K562 (cell line): Measurements from ENCODE around the gene RNF32. TPM values are rescaled to one million over a fixed set of nuclear protein-coding genes. Genes with fewer than 3 reads are reported as not detected.

Experiments used
- ATAC-seq: fragments of 200-7000 bp; cut with Tn5 transposase; 3 replicates; pipeline ENCODE4 v1.9.1; 2020; ENCODE audit warnings: moderate library complexity
- BruUV-seq: library from RNA; stranded (reverse); fragments of 400-500 nt; replicated peaks from 2 replicates; lab custom pipeline; 2021; lab: Mats Ljungman, UMichigan
- CTCF ChIA-PET: fragments of 300-600 bp; formaldehyde crosslinking; extraction: SDS; loops from one replicate; lab custom pipeline; 2021; ENCODE audit warnings: low intra/inter-chr PET ratio; lab: Yijun Ruan, JAX
- POLR2A ChIA-PET: fragments of 300-600, 350-650 bp; sonication (Branson Sonifier 250); formaldehyde crosslinking; extraction: SDS; loops from one replicate; lab custom pipeline; 2021; ENCODE audit warnings: antibody characterized with exemption, inconsistent platforms; lab: Yijun Ruan, JAX
- DNase-seq, 4 experiments: peaks; one replicate each; pipeline versions ENCODE4 v3.0.0 to v3.0.0-alpha.2; 2011 to 2018; ENCODE audit warnings: low spot score in 3 of 4, mixed read lengths in 3 of 4; ENCODE audit errors: extremely low read depth in 1 of 4
- FAIRE-seq: peaks from 2 replicates; lab custom pipeline; 2011; peaks lifted over from hg19 to GRCh38; lab: Jason Lieb, UNC
- H2AFZ ChIP-seq: 2 replicates; pipeline ENCODE4 v1.6.0; 2011; ENCODE audit warnings: low read depth, low read length, control low read depth, inconsistent platforms
- H3K27ac ChIP-seq: fragments of 200-600 bp; 3 replicates; pipeline ENCODE4 v1.8.0; 2011; ENCODE audit warnings: low read depth, mild to moderate bottlenecking, control low read depth, inconsistent platforms, low read length, moderate library complexity, mixed read lengths; ENCODE audit errors: extremely low read depth
- H3K27me3 ChIP-seq, 2 experiments: fragments of 300-600 bp in 1 of 2; 2 replicates in 1 of 2; 3 replicates in 1 of 2; pipeline versions ENCODE4 v1.6.0 to v1.8.0; 2011; ENCODE audit warnings: inconsistent platforms in 2 of 2, low read length in 2 of 2, mild to moderate bottlenecking in 1 of 2, mixed read lengths in 1 of 2, moderate library complexity in 1 of 2; ENCODE audit not compliant: control insufficient read depth in 2 of 2, insufficient read depth in 2 of 2
- H3K36me3 ChIP-seq: fragments of 300-600 bp; 3 replicates; pipeline ENCODE4 v1.8.0; 2011; ENCODE audit warnings: mild to moderate bottlenecking, low read length, inconsistent platforms; ENCODE audit not compliant: control insufficient read depth, insufficient read depth
- H3K4me1 ChIP-seq, 2 experiments: fragments of 200-600 bp in 1 of 2; replicated peaks in 1 of 2; 2 replicates in 1 of 2; 3 replicates in 1 of 2; pipeline versions ENCODE4 v1.5.1 to v1.8.0; 2011; ENCODE audit warnings: inconsistent platforms in 2 of 2, low read length in 2 of 2, mild to moderate bottlenecking in 1 of 2, mixed read lengths in 1 of 2, moderate library complexity in 1 of 2; ENCODE audit not compliant: control insufficient read depth in 2 of 2, insufficient read depth in 2 of 2
- H3K4me2 ChIP-seq: 2 replicates; pipeline ENCODE4 v1.6.1; 2011; ENCODE audit warnings: low read length, control low read depth, inconsistent platforms, mixed read lengths; ENCODE audit not compliant: insufficient read depth
- H3K4me3 ChIP-seq: fragments of 200-600 bp; sonication (generic), shearing (Covaris generic); 2 replicates; pipeline ENCODE4 v1.5.1; 2016; ENCODE audit warnings: control low read depth, inconsistent platforms
- H3K79me2 ChIP-seq: fragments of 200-600 bp; 3 replicates; pipeline ENCODE4 v1.8.0; 2011; ENCODE audit warnings: low read length, inconsistent platforms; ENCODE audit not compliant: control insufficient read depth, insufficient read depth
- H3K9ac ChIP-seq, 2 experiments: 2 replicates each; pipeline versions ENCODE4 v1.6.0 to v1.6.1; 2011; ENCODE audit warnings: low read depth in 2 of 2, low read length in 2 of 2, control low read depth in 1 of 2, inconsistent platforms in 1 of 2, mild to moderate bottlenecking in 1 of 2, mixed read lengths in 1 of 2; ENCODE audit not compliant: insufficient read depth in 1 of 2
- H3K9me1 ChIP-seq: one replicate; pipeline ENCODE4 v1.6.0; 2011; ENCODE audit warnings: inconsistent platforms, mild to moderate bottlenecking, low read length, moderate library complexity; ENCODE audit not compliant: control insufficient read depth, insufficient read depth
- H3K9me3 ChIP-seq: replicated peaks from 2 replicates; pipeline ENCODE4 v1.5.1; 2011; ENCODE audit warnings: low read depth, low read length, inconsistent platforms; ENCODE audit not compliant: control insufficient read depth, insufficient read depth
- H4K20me1 ChIP-seq: replicated peaks from 2 replicates; pipeline ENCODE4 v1.6.1; 2011; ENCODE audit warnings: low read length, inconsistent platforms, mixed read lengths; ENCODE audit not compliant: control insufficient read depth, insufficient read depth
- ATF3 ChIP-seq, 2 experiments: fragments of 450-650 bp in 1 of 2; sonication (generic) in 1 of 2; formaldehyde crosslinking in 1 of 2; IDR thresholded peaks in 1 of 2; conservative IDR thresholded peaks in 1 of 2; 2 replicates each; pipeline versions ENCODE4 v1.6.1 to v1.8.1; 2016 to 2023; ENCODE audit warnings: mild to moderate bottlenecking in 2 of 2, moderate library complexity in 2 of 2, inconsistent platforms in 1 of 2, missing genetic modification reagents in 1 of 2
- E2F6 ChIP-seq, 2 experiments: IDR thresholded peaks; 2 replicates each; pipeline ENCODE4 v1.6.1; 2011; ENCODE audit warnings: borderline replicate concordance in 1 of 2, control low read depth in 1 of 2, low read depth in 1 of 2, low read length in 1 of 2, mild to moderate bottlenecking in 1 of 2, mixed read lengths in 1 of 2, moderate library complexity in 1 of 2; ENCODE audit not compliant: insufficient read depth in 1 of 2, insufficient read length in 1 of 2, poor library complexity in 1 of 2, severe bottlenecking in 1 of 2; ENCODE audit errors: extremely low read depth in 1 of 2
- MTF1 ChIP-seq: fragments of 250-450 bp; sonication (Bioruptor Pico); IDR thresholded peaks from 2 replicates; pipeline ENCODE4 v1.9.0; 2021; ENCODE audit warnings: moderate library complexity, mild to moderate bottlenecking, inconsistent platforms, borderline replicate concordance
- MYBL2 ChIP-seq, 2 experiments: fragments of 450-650 bp in 1 of 2; sonication (generic) in 1 of 2; formaldehyde crosslinking in 1 of 2; IDR thresholded peaks; 2 replicates each; pipeline versions ENCODE4 v1.6.1 to v1.8.1; 2017 to 2022; ENCODE audit warnings: borderline replicate concordance in 1 of 2, inconsistent platforms in 1 of 2, low read depth in 1 of 2, mild to moderate bottlenecking in 1 of 2, missing genetic modification reagents in 1 of 2, moderate library complexity in 1 of 2
- PCBP2 ChIP-seq: fragments of 200-400 bp; formaldehyde crosslinking; IDR thresholded peaks from 2 replicates; pipeline ENCODE4 v1.6.1; 2018; ENCODE audit warnings: low read length, low read depth, mild to moderate bottlenecking, moderate library complexity; ENCODE audit not compliant: poor library complexity, severe bottlenecking
- PHF20 ChIP-seq: fragments of 450-650 bp; IDR thresholded peaks from 2 replicates; pipeline ENCODE4 v1.6.1; 2018; ENCODE audit not compliant: partially characterized antibody
- RREB1 ChIP-seq: fragments of 250-450 bp; sonication (Bioruptor Pico); IDR thresholded peaks from 2 replicates; pipeline ENCODE4 v1.4.0; 2020
- SMAD3 ChIP-seq: fragments of 450-650 bp; formaldehyde crosslinking; conservative IDR thresholded peaks from 2 replicates; pipeline ENCODE4 v1.4.0; 2020; ENCODE audit warnings: mild to moderate bottlenecking
- TARDBP ChIP-seq: fragments of 450-650 bp; IDR thresholded peaks from 2 replicates; pipeline ENCODE4 v1.6.1; 2016
- ZNF384 ChIP-seq: IDR thresholded peaks from 2 replicates; pipeline ENCODE4 v1.6.1; 2012; ENCODE audit warnings: low read depth, low read length, improper control_type of control experiment
- WGBS: fragments of 100-300 bp; shearing (Covaris generic); methylation state at CpG from one replicate; pipeline ENCODE4 v1.1.6; 2016; ENCODE audit warnings: low coverage, mixed read lengths; ENCODE audit not compliant: insufficient coverage; ENCODE audit errors: missing lambda C conversion rate; 5-methylcytosine and 5-hydroxymethylcytosine counted together
- in situ Hi-C: fragments of 300-500 bp; cut with MboI; formaldehyde crosslinking; loops from 4 replicates; pipeline ENCODE4 v1.15.0; 2018; ENCODE audit warnings: inconsistent platforms, mixed read lengths
- intact Hi-C: fragments of 100-400 bp; cut with micrococcal nuclease; formaldehyde crosslinking; loops from 2 replicates; pipeline ENCODE4 v1.14.2; 2022
- polyA plus RNA-seq, 8 experiments: library from polyadenylated mRNA; depleted of rRNA in 4 of 8; stranded (reverse) in 5 of 8; unstranded in 3 of 8; fragments of >200 nt; fragmentation: Nextera tagmentation in 2 of 8; fragmentation: Illumina TruSeq in 1 of 8; extraction: Ambion mirVana in 2 of 8; extraction: Trizol in 1 of 8; gene quantifications; 2 replicates each; pipeline versions ENCODE4 v1.2.1 to v1.2.3, GENCODE V29; 2011 to 2014; ENCODE audit warnings: inconsistent platforms in 1 of 8, missing spikeins in 1 of 8
- total RNA-seq, 7 experiments: library from RNA; depleted of rRNA in 6 of 7; stranded (reverse); fragments of >200 nt in 6 of 7; fragmentation: Illumina TruSeq in 2 of 7; extraction: Trizol in 2 of 7; gene quantifications; 2 replicates each; pipeline versions ENCODE4 v1.2.1 to v1.2.3, GENCODE V29; 2011 to 2021; ENCODE audit warnings: low replicate concordance in 1 of 7

Gene RNF32
- total and polyA plus RNA-seq, 9 of the 15 experiments (the other 6 are each of a cell fraction or from before 2014, with no cell fraction given) = 2.6 to 7.0 (median 4.6) TPM

- TF ChIP-seq PCBP2 (no peak), ZNF384 (no peak), TARDBP (no peak), MTF1 (CRISPR knock-in tag) (no peak), MYBL2 (IDR thresholded peaks at IDR 0.05; ENCODE audit: low read depth) (no peak), MYBL2 (CRISPR knock-in tag; IDR thresholded peaks at IDR 0.05; ENCODE audit: borderline replicate concordance) (no peak), SMAD3 (CRISPR knock-in tag) (no peak), E2F6 (IDR thresholded peaks at IDR 0.05; ENCODE audit: borderline replicate concordance in 1 of 2, extremely low read depth in 1 of 2, insufficient read depth in 1 of 2, insufficient read length in 1 of 2, low read depth in 1 of 2, low read length in 1 of 2, poor library complexity in 1 of 2, severe bottlenecking in 1 of 2) (no peak)
These were observed 6.5 kb upstream of the RNF32 start (continued) for GRCh38 chr7:156634117-156634516.

GRCh38 chr7:156635529-156636385, 4.8 kb upstream of the RNF32 start:
- WGBS = 51% methylated on average over 7 of the region's 7 CpGs
- no peaks in the 10 kb centered on the region for H3K27me3 ChIP-seq
- no peak overlapping the region for H3K27ac ChIP-seq
- H4K20me1 ChIP-seq = no peaks in the 10 kb centered on the region
- no peak overlapping the region for H3K9ac ChIP-seq
- ChIA-PET CTCF (no interaction called here), POLR2A (no interaction called here)
- intact Hi-C loops (no loop called here), in situ Hi-C loops (no loop called here)
- no peaks in the 10 kb centered on the region for H3K9me1 ChIP-seq
- H2AFZ ChIP-seq = no peak overlapping the region
- H3K79me2 ChIP-seq = peaks cover 51% of the 10 kb centered on the region
- ATAC-seq (no peak), DNase-seq (peak in 1 of 4 experiments; percentile 35), FAIRE-seq (no peak)
- BruUV-seq = no TSS peak
- no peaks in the 10 kb centered on the region for H3K9me3 ChIP-seq
- H3K4me3 ChIP-seq = no peak overlapping the region
- H3K4me2 ChIP-seq = no peak overlapping the region
- peaks cover 0 to 13% of the 10 kb centered on the region in 2 experiments; a peak in 4 of 5 replicates for H3K4me1 ChIP-seq
- peaks cover 3% of the 10 kb centered on the region; the same call in 1 of the 3 replicates for H3K36me3 ChIP-seq
- TF ChIP-seq ATF3 (IDR thresholded peaks at IDR 0.05) (peak; percentile 70), ATF3 (CRISPR knock-in tag; conservative IDR thresholded peaks at IDR 0.05) (no peak), RREB1 (no peak), PHF20 (no peak)
